Upper lobe of left lung (tissue), 4 donors: Measurements from ENCODE around the gene PARK7.

Source experiments
- EP300 ChIP-seq, 4 donors: sonication (generic); formaldehyde crosslinking; IDR thresholded peaks; one replicate each; pipeline ENCODE4 v1.5.1; 2017; ENCODE audit warnings: antibody characterized with exemption in 4 of 4, control low read depth in 2 of 4
- POLR2A ChIP-seq, 4 donors: fragments of 450-650 bp; IDR thresholded peaks; one replicate each; pipeline ENCODE4 v1.5.1; 2016 to 2017; ENCODE audit warnings: antibody characterized with exemption in 4 of 4, mild to moderate bottlenecking in 2 of 4
- POLR2AphosphoS5 ChIP-seq, 2 donors: sonication (generic); formaldehyde crosslinking; IDR thresholded peaks; one replicate each; pipeline ENCODE4 v1.5.1; 2017; ENCODE audit warnings: antibody characterized with exemption in 2 of 2
- TF ChIP-seq, protein P1 (sequence below), 6 experiments: fragments of 450-650 bp in 4 of 6; fragments of 200-600 bp in 2 of 6; sonication (generic) in 2 of 6; IDR thresholded peaks; one replicate each; pipeline ENCODE4 v1.5.1; 2016 to 2019; ENCODE audit warnings: antibody characterized with exemption in 6 of 6

DNA sequence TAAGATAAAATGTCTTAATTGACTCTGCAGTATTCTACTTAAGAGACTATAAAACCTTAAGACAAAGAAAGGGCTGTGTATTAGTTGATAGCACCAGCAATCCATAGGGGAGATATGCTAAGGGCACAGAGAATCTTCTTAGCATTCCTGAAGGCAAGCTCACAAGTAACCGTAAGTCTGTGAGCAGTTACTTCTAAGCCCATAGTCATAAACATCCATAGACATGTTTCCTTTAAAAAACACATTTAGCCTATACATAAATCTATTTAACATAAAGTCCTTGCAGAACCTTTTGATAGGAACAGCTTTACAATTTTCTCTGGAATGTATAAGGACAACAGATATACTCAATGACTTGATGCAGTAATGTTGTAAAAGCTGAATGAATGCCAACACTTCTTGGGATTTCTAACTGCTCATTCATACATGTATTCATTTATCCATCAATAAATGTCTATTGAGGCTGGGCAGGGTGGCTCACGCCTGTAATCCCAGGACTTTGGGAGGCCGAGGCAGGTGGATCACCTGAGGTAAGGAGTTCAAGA lies 70.9 kb downstream of the PARK7 start:
- TF ChIP-seq, protein P1, sequence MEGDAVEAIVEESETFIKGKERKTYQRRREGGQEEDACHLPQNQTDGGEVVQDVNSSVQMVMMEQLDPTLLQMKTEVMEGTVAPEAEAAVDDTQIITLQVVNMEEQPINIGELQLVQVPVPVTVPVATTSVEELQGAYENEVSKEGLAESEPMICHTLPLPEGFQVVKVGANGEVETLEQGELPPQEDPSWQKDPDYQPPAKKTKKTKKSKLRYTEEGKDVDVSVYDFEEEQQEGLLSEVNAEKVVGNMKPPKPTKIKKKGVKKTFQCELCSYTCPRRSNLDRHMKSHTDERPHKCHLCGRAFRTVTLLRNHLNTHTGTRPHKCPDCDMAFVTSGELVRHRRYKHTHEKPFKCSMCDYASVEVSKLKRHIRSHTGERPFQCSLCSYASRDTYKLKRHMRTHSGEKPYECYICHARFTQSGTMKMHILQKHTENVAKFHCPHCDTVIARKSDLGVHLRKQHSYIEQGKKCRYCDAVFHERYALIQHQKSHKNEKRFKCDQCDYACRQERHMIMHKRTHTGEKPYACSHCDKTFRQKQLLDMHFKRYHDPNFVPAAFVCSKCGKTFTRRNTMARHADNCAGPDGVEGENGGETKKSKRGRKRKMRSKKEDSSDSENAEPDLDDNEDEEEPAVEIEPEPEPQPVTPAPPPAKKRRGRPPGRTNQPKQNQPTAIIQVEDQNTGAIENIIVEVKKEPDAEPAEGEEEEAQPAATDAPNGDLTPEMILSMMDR (IDR thresholded peaks at IDR 0.05), result no peak
- TF ChIP-seq POLR2A (IDR thresholded peaks at IDR 0.05), result no peak
- TF ChIP-seq EP300 (IDR thresholded peaks at IDR 0.05), result no peak
- no peak for TF ChIP-seq POLR2AphosphoS5 (IDR thresholded peaks at IDR 0.05)
